IPS-15b (cell line): ENCODE results near the gene BPIFA2.
"Not testable (repeated sequence)": the region's sequence is repeated elsewhere in the genome, so short reads cannot be mapped to it uniquely, and the experiment has no call there.

Source experiments
- H3K27me3 ChIP-seq: one replicate; pipeline ENCODE4 v1.6.1; 2013; ENCODE audit warnings: low read length; ENCODE audit not compliant: control insufficient read depth, insufficient read depth
- H3K36me3 ChIP-seq: one replicate; pipeline ENCODE4 v1.6.1; 2013; ENCODE audit warnings: low read length; ENCODE audit not compliant: control insufficient read depth, insufficient read depth
- H3K4me1 ChIP-seq: one replicate; pipeline ENCODE4 v1.6.1; 2013; ENCODE audit warnings: mild to moderate bottlenecking, low read length; ENCODE audit not compliant: control insufficient read depth, insufficient read depth
- H3K4me3 ChIP-seq: one replicate; pipeline ENCODE4 v1.5.1; 2013; ENCODE audit warnings: low read depth, low read length
- H3K9ac ChIP-seq: one replicate; pipeline ENCODE4 v1.6.1; 2013; ENCODE audit warnings: low read depth, mild to moderate bottlenecking, low read length
- H3K9me3 ChIP-seq: one replicate; pipeline ENCODE4 v1.6.1; 2013; ENCODE audit warnings: mild to moderate bottlenecking, low read length; ENCODE audit not compliant: control insufficient read depth, insufficient read depth

BPIFA2 gene

DNA sequence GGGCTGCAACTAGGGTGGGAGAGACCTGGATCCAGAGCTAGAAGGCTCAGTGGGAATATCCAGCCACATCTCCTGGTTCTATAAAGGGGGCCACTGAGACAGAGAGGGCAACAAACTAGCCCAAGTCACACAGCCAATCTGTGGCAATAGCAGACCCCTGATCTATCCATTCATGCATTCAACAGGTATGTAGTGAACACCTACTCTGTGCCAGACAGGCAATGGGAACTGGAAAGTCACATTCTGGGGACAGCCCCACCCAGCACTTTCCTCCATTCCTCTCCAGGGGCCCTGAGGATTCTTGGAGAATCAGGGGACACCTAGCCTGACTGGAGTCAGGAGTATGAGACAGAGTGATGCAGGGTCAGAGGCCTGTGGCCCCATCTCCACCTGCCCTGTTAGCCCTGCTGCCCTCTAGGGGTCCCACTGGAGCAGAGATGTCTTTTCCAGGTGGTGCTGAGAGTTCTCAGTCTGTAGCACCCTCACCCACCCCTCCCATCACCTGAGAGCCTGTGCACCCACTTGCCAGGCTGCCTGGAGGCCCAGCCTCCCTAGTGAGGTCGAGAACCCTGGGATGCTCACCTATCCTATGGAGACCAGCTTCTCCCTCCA is 13.6 kb downstream of the BPIFA2 start:
- H3K4me3 ChIP-seq, result no peak overlapping the region
- no peaks in the 10 kb centered on the region for H3K9me3 ChIP-seq
- no peak overlapping the region for H3K9ac ChIP-seq
- no peaks in the 10 kb centered on the region for H3K36me3 ChIP-seq
- peaks cover 7% of the 10 kb centered on the region for H3K4me1 ChIP-seq
- no peaks in the 10 kb centered on the region for H3K27me3 ChIP-seq

DNA sequence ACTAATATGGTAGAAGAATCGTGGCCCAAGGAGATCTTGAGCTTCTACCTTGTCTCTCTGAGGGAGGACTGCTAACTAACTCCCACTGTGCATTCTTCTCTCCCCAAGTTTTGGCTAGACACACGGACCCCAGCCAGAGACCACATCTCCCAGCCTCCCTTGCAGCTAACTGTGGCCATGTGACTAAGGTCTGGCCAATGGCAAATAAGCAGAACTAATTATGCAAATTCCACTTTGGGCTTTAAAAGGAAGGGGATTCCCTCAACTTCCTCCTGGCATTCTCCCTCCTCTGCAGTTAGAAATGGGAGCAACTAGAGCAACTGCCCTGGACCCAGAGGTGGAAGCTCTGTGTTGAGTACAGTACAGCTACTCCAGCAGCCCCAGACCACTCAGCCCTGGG is 15.4 kb downstream of the BPIFA2 start:
- Histone ChIP-seq H3K9me3 (no peaks in the 10 kb centered on the region), H3K36me3 (no peaks in the 10 kb centered on the region), H3K4me3 (no peak overlapping the region), H3K4me1 (peaks cover 3% of the 10 kb centered on the region), H3K9ac (no peak overlapping the region), H3K27me3 (no peaks in the 10 kb centered on the region)

DNA sequence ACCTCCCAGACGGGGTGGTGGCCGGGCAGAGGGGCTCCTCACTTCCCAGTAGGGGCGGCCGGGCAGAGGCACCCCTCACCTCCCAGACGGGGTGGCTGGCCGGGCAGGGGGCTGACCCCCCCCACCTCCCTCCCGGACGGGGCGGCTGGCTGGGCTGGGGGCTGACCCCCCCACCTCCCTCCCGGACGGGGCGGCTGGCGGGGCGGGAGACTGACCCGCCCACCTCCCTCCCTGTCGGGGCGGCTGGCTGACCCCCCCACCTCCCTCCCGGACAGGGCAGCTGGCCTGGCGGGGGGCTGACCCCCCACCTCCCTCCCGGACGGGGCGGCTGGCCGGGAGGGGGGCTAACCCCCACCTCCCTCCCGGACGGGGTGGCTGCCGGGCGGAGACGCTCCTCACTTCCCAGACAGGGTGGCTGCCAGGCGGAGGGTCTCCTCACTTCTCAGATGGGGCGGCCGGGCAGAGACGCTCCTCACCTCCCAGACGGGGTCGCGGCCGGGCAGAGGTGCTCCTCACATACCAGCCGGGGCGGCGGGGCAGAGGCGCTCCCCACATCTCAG is 17.2 kb downstream of the BPIFA2 start:
- H3K4me3 ChIP-seq, H3K4me1 ChIP-seq, H3K27me3 ChIP-seq, H3K9ac ChIP-seq, H3K9me3 ChIP-seq, H3K36me3 ChIP-seq: not testable (repeated sequence)

DNA sequence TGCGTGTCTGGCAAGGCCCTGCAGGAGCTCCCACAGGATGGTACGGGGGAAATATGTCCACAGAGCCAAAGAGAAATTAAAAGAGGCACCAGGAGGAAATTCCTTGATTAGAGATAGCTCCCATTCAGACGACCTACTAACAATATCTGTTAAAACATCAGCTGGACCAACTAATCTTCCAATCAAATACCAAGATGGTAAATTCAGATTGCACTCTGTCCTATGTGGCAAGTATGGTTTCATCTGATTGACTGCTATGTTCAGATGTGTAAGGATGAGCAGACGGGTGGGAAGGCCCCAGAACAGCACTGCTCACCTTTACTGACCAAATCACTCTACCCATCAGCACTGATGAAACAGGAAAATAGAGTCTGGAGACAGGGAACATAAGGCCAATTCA is 19.5 kb downstream of the BPIFA2 start:
- no peak overlapping the region for H3K4me3 ChIP-seq
- peaks cover 3% of the 10 kb centered on the region for H3K4me1 ChIP-seq
- H3K9ac ChIP-seq, result no peak overlapping the region
- no peaks in the 10 kb centered on the region for H3K36me3 ChIP-seq
- no peaks in the 10 kb centered on the region for H3K9me3 ChIP-seq
- no peaks in the 10 kb centered on the region for H3K27me3 ChIP-seq

DNA sequence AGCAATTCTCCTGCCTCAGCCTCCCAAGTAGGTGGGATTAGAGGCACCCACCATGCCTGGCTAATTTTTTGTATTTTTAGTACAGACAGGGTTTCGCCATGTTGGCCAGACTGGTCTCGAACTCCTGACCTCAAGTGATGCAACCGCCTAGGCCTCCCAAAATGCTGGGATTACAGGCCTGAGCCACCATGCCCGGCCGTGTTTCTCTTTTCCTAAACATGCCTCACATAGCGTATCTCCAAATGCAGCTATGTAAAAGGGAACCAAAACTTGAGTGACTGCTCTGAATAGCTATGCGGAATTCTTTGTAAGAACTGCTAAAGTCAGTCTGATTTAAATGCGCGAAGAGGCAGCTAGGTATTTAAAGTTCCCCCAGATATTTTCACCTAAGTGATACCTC is 20.5 kb downstream of the BPIFA2 start:
- Histone ChIP-seq H3K9me3 (no peaks in the 10 kb centered on the region), H3K36me3 (no peaks in the 10 kb centered on the region), H3K4me1 (peaks cover 3% of the 10 kb centered on the region), H3K27me3 (no peaks in the 10 kb centered on the region), H3K4me3 (no peak overlapping the region), H3K9ac (no peak overlapping the region)

DNA sequence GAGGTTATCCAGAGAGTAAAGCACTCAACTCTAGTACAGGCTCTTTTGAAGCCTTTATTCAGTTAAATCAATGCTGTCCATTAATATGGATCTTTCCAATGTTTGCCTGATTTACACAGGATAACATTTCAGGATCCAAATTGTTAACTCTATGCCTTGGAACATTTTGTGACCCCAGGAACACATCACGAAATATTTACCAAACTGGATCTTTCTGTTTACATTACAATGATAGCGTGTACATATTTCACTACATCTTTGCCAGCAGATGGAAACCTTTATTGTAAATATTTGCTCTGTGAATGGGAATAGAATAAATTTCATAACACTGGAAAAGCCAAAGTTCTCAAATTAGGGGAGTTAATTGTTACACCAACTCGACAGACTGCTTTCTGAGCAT is 23.5 kb downstream of the BPIFA2 start:
- Histone ChIP-seq H3K4me3 (no peak overlapping the region), H3K9ac (no peak overlapping the region), H3K36me3 (no peaks in the 10 kb centered on the region), H3K9me3 (no peaks in the 10 kb centered on the region), H3K4me1 (peaks cover 3% of the 10 kb centered on the region), H3K27me3 (no peaks in the 10 kb centered on the region)

DNA sequence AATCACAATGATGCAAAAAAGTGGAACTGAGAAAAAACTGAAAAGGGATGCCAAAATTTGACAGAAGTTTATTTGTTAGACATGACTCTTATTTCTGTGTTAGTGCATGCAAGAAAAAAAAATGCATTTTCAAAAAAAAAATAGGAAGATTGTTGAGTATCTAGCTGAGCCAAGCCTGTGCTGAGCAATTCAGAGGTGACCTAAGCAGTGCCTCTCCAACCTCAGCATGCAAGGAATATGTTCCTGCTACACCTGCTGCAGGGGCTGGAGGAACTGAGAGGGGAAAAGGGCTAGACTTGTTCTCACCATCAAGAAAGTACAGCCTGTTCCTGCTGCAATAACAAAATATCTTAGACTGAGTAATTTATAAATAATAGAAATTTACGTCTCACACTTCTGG is 24.0 kb downstream of the BPIFA2 start:
- Histone ChIP-seq H3K9me3 (no peaks in the 10 kb centered on the region), H3K27me3 (no peaks in the 10 kb centered on the region)

DNA sequence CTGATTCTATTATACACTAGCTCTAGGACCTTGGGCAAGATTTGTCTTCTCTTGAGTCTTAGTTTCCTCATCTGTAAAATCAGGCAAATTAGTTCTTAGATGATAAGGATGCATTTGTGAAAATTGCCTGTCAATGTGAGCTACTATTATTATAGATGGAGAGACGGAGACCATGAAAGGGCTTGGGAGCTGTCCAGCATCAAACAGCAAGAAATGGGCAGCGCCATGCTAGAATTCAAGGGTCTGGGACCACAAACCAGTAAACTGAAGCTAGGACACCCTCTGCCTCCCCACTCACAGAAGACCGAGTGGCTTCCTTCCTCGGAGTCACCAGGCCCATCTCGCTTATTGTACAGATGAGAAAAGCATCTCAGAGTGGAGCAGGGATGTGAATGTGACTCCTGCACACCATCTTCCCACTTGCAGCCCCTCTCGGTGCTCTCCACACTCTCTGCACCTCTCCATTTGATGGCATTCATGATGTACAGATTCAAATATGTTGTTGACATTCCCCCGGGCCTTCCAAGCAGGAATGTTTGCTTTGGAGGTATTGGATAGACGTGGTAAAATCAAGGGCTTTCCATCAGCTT is 25.0 kb downstream of the BPIFA2 start:
- H3K9me3 ChIP-seq, result no peaks in the 10 kb centered on the region
- peaks cover 3% of the 10 kb centered on the region for H3K4me1 ChIP-seq
- H3K36me3 ChIP-seq, result no peaks in the 10 kb centered on the region
- H3K4me3 ChIP-seq, result no peak overlapping the region
- no peak overlapping the region for H3K9ac ChIP-seq
- H3K27me3 ChIP-seq, result no peaks in the 10 kb centered on the region

More for the DNA sequence above, 24.0 kb downstream of the BPIFA2 start:
- H3K4me3 ChIP-seq, result no peak overlapping the region
- peaks cover 3% of the 10 kb centered on the region for H3K4me1 ChIP-seq
- H3K36me3 ChIP-seq, result no peaks in the 10 kb centered on the region
- no peak overlapping the region for H3K9ac ChIP-seq

DNA sequence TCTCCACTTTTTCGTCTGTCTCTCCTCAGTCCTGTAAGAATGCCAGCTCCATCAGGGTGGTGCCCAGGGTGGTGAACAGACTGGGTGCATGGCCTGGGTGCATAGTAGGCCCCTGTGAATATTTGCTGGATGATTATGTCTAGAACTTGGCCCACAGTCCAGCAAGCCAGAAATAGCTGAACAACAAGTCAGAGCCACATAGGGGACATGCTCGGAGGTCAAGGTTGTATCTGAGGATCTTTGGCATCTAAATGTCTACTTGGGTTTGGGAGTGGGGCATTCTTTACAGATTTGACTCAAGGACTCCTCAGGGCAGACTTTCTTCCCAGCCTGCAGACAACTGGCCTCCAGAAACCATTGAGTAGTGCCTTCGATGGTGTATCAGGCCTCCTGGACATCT is 31.1 kb downstream of the BPIFA2 start:
- no peak overlapping the region for H3K4me3 ChIP-seq
- H3K9me3 ChIP-seq, result no peaks in the 10 kb centered on the region
- H3K9ac ChIP-seq, result no peak overlapping the region
- no peaks in the 10 kb centered on the region for H3K4me1 ChIP-seq
- no peaks in the 10 kb centered on the region for H3K27me3 ChIP-seq
- no peaks in the 10 kb centered on the region for H3K36me3 ChIP-seq

DNA sequence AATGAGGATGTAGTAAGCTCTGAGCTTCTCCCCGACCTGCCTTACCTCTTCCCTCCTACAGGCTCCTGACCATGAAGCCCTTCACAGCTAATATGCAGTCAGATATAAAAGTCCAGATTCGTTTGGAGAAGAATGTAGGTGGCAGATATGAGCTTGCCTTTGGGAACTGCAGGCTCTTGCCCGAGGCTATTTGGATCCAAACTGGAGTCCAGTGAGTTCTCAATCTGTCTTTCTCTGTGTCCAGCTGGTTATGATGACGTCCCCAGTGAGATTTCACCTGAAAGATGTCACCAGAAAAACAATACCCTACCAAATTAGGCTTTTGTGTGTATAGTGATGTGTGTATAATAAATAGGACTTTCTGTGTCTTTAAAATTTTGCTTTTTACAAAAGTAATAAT is 34.5 kb downstream of the BPIFA2 start:
- Histone ChIP-seq H3K36me3 (no peaks in the 10 kb centered on the region), H3K9me3 (no peaks in the 10 kb centered on the region), H3K9ac (no peak overlapping the region), H3K4me1 (no peaks in the 10 kb centered on the region), H3K4me3 (no peak overlapping the region), H3K27me3 (peaks cover 2% of the 10 kb centered on the region)

DNA sequence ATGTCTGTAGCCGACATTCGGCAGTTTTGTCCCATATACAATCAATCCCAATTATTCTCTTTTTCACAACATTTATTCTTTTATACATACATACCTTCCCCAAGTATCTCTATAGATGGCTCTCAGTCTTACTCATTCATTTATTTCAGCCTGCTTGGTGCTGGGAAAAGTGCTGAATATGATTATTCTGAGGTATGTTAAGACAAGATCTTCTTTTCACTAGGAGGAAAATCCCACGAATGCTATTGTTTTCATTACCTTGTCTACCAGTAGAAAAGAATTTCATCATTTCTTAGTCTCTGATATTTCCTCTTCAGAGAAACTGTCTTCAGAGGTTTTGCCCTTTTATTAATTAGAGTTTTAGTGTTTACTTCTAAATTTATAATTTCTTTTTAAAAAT is 35.5 kb downstream of the BPIFA2 start:
- no peaks in the 10 kb centered on the region for H3K36me3 ChIP-seq
- H3K9ac ChIP-seq, result no peak overlapping the region
- H3K9me3 ChIP-seq, result no peaks in the 10 kb centered on the region
- H3K4me3 ChIP-seq, result no peak overlapping the region
- H3K4me1 ChIP-seq, result no peaks in the 10 kb centered on the region
- peaks cover 2% of the 10 kb centered on the region for H3K27me3 ChIP-seq

DNA sequence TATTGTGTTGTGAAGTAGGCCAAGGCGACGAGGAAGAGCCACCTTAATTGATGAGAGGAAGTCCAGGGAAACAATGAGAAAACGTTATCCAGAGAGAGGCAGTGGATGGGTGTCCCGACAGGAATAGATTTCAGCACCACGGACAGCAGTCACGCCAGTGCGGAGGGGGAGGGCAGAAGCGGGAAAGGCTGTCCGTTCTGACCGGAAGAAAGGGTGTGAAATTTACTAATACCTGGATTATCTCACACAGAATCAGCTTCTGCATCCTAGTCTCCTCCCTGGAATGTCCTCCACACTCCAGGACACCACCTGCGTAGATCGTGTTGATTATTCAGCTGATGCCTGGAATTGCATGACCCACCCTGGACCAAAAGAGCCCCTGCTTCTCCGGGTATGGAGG is 41.8 kb downstream of the BPIFA2 start:
- Histone ChIP-seq H3K27me3 (peaks cover 7% of the 10 kb centered on the region), H3K9me3 (no peaks in the 10 kb centered on the region), H3K9ac (no peak overlapping the region), H3K4me3 (no peak overlapping the region), H3K36me3 (no peaks in the 10 kb centered on the region), H3K4me1 (peaks cover 3% of the 10 kb centered on the region)
